NK-92 (cell line): ENCODE data around the gene ABHD17A.
A peak's percentile ranks its signal among the peaks of the same experiment; 100 is the strongest.

Experiments
- DNase-seq: peaks from one replicate; lab custom pipeline; 2025; ENCODE audit not compliant: unreplicated experiment; lab: John Stamatoyannopoulos, UW

The ABHD17A gene

DNA sequence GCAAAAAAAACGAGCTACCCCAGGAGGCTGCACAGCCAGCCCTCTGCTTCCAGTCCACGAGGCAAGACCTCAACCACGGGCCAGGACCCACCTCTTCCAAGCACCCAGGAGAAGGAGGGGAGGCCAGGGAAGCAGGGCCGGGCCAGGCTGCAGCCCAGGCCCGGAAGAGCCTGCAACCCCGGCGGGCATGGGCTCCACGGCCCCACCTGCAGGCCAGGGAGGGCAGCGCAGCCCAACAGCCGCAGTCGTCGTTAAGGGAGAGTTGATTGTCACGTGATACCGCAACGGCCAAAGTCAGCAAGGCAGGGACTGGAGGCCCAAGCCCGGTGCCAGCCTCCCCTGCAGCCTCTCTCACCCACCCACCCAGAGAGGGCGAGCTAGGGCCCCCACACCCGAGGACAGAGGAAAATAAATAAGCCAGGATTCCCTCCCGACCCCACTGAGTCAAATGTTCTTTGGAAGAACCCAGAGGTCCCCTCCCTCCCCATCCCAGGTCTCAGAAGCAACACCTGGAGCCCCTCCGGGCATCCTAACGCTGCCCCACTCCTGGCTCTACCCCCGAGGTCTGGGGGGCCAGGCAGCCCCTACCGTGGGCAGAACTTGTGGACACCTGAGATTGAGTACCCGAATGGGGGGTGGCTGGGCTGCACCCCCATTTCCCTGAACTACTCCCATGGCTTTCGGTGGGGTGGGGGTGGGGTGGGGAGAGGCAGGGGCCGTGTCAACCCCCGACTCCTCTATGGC, 31.8 kb downstream of the ABHD17A start:
- DNase-seq: no peak

DNA sequence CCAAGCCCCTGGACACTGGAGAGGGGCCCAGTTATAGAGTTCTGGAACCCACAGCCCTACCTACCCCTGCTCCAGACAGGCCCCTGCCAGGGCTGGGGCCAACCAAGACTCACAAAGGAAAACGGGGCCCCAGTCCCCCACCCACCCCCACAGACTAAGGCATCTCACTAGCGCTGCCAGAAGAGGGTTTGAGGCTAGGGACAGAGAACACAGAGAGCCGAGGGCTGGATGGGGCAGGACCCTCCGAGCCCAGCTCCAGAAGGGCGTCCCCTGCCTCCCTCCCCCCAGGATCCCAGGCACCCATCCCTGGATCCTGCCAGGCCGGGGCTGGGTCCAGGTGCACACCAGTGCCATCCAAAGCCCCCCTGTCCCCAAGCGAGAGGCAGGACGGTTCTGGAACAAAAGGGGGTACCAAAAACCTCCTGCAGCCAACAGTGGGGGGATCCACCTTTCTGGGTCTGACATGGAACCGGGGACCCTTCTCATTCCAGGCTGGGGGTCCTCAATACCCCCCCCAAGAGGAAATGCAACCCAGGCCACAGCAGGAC, 32.6 kb downstream of the ABHD17A start:
- no peak for DNase-seq

DNA sequence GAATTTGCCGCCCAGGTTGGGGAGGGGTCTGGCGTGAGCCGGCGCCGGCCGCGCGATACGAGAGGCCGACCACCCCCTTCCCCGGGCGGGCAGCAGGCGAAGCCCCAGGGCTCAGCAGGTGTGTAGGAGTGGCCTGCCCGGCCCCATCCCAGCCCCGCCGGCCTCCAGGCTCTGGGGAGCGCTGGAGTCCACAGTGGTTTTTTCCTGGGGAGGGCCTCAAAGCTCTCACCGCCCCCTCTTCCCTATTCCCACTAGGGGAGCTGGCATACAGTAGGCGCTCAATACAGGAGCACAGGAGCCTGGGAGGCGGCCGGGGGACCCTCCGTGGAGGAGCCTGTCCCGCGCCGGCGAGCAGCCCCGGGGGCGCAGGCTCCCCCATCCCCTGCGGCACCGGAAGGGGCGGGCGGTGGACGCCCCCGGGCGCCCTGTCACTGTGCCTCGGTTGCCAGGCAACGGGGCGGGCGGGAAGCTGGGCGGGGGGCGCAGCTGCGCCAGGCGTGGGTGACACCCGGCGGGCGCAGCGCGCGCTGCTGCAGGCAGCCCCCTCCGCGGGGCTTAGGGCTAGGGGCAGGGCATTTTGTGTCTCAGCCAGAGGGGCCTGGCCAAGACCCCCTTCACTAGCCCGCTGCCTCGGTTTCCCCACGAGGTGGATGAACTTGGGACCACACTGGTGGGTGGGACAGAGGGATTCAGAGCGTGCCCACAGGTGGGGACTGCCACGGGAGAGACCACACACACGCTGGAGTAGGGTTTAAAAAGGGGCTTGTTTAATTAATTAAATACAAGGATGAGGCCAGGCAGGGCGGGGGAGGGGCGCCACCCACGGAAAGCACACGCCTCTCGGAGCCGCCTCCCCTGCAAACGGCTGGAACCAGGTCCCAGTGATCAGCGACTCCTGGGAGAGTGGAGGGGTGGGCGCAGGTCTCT, 33.4 kb downstream of the ABHD17A start:
- DNase-seq: no peak

DNA sequence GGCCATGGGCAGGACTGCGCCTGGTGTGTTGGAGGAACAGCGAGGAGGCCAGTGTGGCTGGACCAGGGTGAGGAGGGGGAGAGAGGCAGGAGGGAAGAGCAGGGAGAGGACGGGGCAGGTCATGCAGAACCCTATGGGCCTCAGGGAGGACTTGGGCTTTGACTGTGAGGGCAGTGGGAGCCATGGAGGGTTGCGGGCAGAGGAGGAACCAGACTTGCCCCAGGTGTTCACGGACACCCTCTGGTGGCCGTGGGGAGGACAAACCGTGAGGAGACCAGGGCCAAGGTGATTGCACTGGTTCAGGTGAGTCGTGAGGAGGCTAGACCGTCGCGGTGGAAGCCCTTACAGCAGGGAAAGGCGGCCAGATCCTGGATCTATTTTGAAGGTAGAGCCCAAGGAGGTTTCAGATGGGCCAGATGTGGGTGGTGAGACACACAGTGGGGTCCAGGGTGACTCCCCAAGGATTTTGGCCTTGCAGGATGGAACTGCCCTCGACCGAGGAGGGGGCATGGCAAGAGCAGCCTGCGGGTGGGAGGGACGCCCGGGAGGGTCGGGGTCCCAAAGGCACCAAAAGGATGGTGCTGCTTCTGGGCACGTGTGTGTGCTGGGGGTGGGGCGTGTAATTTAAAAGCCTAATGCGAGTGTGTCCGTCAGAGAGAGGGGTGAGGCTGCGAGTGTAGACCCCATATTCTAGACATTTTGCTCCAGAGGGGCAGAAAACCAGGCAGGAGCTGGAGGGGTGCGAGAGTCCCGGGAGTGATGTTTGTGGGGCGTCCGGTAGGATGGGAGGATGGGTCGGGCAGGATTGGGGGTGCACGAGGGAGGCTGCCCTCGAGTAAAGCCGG, 34.3 kb downstream of the ABHD17A start:
- no peak for DNase-seq

DNA sequence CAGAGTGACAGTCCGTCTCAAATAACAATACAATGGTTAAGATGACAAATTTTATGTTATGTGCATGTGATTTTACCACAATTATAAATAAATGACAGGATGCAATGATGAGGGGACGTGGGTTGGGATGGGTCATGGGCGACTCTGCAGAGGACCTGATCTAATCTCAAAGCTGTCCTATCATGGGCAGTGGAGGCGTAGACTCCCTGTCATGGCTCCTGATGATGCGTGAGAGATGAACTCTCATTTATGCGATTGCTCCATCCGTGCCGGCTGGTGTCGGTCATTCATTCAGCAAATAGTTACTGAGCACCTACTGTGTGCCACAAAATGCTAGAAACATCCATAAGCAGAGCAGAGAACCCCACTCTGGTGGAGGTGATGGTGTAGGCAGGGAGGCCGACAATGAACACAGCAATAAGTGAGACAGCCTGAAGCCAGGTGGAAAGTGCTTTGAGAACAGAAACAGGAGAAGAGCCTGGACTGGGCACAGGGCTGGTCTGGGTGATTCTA, 35.4 kb downstream of the ABHD17A start:
- DNase-seq: no peak

DNA sequence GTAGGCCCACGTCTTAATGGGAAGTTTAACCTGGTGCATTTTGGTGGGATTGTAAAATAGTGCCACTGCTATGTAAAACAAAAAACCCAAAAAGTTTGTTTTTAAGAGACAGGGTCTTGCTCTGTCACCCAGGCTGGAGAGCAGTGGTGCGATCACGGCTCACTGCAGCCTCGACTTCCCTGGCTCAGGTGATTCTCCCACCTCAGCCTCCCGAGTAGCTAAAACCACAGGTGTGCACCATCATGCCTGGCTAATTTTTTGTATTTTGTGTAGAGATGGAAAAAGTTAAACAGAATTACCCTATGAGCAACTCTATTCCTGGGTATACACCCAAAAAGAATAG, 36.2 kb downstream of the ABHD17A start:
- no peak for DNase-seq

DNA sequence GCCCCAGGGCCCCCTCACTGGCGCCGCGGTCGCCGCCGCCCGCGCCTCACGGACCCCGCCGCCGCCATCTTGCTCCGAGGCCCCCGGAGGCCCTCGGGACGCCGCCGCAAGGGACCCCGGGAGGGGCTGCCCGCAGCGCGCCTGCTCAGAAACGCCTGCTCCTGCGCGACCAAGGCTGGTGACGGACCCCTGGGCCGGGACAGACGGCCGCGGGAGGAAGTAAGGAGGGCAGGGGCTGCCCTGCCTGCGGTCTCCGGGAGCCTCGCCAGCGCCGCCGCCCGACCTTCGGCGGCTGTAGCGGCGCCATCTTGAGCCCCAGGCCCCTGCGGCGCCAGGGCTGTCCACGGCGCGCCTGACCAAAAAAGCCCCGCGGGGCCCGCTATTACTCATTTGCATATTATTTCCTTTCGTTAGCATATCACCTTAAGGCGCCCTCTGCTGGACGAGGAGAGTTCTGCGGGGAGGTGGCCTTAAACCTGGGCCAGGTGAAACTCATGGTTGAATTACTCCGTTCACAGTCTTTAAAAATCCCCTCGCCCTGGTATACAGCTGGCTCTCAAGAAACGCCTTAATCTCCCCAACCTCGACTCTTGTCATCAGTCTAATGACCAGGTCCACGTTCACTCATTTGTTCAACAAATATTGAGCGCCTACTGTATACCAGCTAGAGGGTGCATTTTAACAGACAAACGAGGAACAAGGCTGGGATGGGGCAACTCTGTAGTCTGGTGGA, 36.7 kb downstream of the ABHD17A start, which contains the start of gene REXO1:
Gene REXO1, minus strand, starts transcription at position 85 of the 733 bp plus-strand sequence. CDS start 125 bp downstream, outside the sequence.
- DNase-seq: peak; percentile 73

DNA sequence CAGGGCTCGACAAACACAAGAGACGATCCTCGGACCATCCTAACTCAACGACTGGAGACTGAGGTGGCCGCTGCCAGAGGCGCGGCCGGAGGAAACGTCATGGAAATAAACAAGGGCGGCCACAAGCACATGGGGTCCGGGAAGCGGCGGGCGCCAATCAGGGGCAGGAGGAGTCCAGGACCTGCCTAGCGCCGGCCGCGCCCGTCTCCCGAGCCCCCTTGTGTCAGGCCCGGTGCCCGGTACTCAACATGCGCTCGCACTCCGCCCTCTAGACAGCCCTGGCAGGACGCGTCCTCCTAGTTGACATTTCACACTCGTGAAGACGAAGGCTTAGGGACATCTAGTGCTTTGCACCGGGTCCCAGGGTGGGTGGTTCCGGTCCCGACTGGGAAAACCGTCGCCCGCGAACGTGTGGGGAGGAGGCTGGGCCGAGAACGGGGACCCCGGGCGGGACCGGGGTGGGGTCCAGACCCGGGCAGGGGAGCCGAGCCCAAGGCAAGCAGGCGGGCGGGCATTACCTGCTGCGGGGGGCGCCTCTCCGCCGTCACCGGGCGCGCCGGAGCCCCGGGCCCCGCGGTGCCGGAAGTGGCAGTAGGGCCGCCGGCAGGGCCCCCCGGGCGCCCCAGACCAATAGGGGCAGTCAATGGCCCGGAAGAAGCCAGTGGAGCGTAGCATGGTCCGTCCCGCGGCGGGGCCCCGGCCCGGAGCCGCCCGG, 37.5 kb downstream of the ABHD17A start:
- DNase-seq: no peak

DNA sequence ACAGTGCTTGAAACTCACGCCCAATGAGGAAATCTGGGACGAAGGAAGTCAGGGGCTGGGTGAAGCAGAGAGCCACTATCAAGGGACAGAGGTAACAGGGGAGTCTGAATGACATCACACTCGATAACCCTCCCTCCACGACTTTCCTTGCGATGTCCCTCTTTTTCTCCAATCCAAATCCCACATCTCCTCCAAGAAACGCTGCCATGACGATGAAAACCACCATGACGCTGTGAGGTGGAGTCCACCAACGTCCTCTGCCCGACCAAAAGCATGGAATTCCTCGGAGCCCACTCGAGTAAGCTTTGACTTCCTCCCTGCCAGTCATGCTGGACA, 38.0 kb downstream of the ABHD17A start:
- DNase-seq: no peak

DNA sequence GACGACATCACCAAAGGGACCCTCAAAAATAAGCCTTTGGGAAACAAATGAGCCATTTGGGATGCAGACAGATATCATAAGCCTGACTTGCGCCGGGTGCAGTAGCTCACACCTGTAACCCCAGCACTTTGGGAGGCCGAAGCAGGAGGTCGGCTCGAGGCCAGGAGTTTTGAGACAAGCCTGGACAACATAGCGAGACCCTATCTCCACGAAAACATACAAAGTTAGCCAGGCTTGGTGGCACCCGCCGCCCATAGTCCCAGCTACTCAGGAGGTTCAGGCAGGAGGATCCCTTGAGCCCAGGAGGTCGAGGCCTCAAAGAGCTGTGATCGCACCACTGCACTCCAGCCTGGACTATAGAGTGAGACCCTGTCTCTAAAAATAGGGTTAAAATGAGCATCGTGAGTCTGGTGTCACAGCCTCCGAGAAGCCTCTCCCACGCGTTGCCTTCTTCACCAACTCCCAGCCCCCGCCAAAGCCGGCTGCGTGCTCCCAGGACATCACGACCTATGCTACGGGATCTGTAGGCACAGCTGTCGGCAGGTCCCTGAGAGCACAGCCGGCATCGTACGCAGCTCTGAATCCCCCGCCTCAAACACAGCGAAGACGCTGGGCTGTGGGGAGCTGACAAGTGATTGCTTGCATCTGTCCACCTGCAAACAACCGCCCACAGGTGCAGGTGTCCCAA, 38.6 kb downstream of the ABHD17A start:
- DNase-seq: no peak

DNA sequence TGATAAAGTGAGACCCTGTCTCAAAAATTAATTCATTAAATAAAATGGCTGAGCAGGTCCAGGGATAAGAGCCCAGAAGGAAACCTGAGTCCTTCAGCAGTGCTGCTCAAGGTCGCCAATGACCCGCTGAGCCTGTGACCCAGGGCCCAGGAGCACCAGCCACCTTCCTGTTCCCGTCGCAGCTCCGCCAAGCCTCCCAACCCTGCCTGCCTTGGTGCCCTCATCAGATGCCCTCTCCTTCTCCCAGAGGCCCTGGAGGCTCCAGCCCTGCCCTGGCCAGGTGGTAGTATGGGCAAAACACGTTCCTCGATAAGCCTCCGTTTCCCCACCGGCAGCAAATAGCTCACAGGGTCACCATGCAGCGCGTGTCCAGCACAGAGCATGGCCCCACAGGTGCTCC, 39.7 kb downstream of the ABHD17A start:
- DNase-seq: no peak

DNA sequence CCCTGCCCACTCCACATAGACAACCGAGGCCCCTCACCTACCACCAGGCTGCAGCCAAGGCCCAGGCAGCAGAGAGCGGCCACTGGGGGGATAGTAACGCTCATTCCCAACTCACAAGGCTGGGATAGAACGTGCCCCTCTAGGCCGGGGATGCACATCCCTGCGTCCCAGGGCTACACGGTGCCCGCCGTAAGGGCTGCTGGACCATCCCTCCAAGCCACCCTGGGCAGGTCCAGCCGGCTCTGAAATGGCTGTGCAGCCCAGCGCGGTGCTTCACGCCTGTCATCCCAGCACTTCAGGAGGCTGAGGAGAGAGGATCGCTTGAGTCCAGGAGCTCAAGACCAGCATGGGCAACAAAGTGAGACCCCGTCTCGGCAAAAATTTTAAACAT, 40.2 kb downstream of the ABHD17A start:
- DNase-seq: no peak

DNA sequence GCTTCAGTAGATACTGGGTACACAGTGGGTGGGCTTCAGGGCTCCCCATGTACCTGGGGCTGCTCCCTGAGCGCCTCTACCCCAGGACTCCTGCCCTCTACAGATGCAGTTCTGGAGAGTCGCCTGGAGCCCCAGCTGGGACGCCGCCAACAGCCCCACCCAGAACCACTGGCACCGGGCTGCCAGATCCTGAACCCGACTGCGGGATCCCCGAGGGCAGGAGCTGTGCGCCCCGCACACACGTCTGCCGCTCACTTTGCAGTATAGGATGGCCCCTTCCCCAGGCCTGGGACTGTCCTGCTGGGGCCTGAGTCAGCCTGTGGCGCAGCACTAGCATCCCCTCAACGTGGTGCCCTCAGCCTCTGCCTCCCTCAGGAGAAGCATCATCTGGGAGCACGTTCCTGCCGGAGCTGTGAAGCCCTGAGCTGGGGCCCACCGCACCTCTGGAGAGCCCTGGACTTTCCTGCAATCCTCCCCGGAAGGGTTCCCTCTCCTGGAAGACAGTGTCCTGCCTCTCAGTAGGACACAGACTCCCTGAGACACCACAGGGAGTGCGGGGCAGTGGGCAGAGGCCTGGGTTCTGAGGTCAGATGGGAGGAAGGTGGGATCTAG, 40.7 kb downstream of the ABHD17A start:
- no peak for DNase-seq

DNA sequence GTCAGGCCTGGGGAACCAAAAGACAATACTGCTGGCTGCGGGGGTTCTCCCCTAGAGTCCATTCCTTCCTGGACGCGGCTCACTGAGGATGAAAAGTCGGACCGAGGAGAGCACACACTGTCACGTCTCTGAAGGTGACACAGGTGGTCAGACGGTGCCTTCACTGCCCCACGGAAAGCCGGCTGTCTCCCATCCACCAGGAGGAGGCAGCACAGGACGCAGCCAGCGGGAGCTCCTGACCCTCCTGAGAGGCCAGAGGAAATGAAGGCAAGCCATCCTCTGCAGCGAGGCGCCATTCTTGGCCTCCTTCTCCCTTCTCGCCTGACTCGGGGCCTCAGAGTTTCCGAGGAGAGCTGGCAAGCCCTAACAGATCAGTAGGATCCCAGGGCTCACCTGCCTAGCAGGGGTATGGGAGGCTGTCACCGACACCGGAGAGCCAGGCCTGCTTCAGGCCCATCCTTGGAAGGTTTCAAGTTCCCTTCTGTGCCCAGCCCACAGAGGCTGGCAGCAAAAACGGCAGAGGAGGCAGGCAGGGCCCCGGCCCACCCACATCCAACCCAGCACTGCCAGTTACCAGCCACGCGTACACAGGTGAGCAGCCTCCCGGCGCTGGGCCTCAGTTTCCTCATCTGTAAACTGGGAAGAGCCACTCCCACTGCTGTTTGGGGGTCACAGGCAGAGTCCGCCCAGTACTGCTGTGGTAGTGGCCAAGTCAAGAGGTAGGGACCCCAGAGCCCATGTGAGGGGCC, 41.5 kb downstream of the ABHD17A start:
- DNase-seq: no peak

DNA sequence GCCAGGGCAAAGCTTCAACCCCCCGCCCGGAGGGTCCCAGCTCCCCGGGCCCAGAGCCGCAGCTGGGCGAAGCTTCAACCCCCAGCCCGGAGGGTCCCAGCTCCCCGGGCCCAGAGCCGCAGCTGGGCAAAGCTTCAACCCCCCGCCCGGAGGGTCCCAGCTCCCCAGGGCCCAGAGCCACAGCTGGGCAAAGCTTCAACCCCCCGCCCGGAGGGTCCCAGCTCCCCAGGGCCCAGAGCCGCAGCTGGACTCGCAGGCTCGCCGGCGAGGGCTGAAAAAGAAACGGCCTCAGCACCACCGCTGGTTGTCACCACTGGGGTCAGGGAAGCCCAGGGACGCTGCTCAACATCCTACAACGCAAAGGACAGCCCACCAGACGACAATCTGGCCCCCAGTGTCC, 42.2 kb downstream of the ABHD17A start:
- no peak for DNase-seq

DNA sequence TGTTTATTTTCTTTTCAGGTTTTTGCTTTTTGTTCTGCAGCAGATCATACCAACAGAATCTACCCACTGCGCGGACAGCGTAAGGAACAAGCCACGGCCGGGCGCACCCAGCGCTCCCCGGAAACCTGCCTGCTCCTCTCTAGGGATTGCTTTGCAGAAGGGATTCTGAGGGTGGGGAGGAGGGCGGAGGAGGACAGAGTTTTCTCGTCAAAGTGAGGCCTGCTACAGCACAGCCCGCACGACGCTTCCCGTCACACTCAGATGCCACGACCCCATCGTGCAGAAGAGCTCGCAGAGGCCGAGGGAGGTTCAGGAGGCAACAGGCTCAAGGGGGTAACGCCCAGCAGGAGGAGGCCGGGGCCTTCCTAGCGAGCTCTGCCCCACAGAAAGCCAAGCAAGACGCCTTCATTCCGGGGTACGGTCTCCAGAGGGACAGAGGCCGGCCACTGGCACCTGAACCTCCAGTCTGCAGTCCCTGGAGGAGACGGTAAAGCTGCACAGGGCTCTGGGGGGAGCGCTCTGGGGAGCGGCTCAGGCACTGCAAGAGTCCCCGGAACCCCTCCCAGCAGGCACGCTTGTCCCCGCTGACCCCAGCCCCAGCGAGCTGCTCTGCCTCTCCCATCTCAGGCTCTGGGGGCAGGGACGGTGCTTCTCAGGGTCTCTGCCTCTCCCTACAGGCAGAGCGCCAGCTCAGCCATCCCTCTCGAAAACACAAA, 43.9 kb downstream of the ABHD17A start:
- no peak for DNase-seq

DNA sequence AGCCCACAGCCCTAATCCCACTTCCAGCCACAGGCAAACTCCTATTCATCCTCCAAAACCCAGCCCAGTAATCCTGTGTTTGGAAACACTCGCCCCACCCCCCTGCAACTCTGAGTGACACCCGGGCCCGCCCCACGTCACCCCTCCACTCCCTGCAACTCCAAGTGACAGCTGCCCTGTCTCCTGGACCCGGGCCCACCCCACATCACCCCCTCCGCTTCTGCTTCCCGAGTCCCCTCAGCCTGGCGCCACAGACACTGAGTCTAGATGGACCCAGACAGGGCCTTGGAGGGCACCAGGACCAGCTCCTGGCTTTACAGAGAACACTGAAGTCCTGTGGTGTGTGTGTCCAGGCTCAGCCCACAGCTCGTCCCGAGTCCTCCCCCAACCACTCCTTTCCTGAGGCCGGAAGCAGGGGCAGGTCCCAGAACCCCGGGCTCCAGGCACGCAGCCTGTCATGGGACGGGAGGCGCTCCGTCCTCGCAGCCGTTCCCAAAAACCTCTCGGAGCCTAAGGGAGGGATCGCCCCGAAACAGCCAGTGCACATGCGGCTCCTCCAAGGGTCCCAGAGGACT, 44.7 kb downstream of the ABHD17A start:
- DNase-seq: no peak
